Stimulated activated CD8-positive, alpha-beta memory T cell treated with anti-CD3 and anti-CD28 coated beads, Interleukin-7, amount 100 ng/mL, for 24 hours (primary cell): Measurements from ENCODE around the gene NTRK1.

Experiments
- DNase-seq: peaks from one replicate; pipeline ENCODE4 v3.0.0-alpha.2; 2020; ENCODE audit warnings: low read depth

NTRK1 gene

GRCh38 chr1:156838972-156839371 lies 21.7 kb upstream of the NTRK1 start:
- no peak for DNase-seq

DNA sequence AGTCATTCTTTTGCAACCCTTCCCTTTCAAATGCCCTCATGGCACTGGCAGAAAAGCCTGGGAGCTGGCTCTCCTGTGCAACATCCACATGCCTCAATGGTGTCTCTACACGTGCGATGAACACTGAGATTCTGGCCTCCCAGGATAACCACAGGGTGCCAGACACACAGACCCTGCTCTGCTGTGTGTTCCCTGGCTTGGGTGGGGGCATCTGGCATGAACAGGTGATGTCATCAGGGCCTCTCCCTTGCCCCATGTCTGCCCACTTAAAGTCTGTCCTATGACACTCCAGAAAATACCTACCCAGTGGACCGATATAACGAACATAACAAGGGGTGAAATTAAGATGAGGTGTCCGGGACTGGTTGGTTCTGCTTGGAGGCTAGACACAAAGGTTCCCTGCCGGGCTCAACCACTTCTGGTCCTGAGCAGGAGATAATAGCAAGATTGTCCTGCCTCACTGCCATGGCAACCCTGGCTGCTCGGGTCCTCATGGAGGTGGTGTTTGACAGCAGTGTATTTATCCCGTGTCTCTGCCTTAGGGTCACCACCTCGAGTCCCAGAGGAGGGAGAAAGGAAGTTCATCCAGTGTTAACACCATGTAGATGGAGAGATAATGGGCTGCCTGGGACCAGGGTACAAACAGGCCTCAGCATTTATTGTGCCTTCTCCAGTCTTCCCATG lies 21.1 kb upstream of the NTRK1 start:
- no peak for DNase-seq

DNA sequence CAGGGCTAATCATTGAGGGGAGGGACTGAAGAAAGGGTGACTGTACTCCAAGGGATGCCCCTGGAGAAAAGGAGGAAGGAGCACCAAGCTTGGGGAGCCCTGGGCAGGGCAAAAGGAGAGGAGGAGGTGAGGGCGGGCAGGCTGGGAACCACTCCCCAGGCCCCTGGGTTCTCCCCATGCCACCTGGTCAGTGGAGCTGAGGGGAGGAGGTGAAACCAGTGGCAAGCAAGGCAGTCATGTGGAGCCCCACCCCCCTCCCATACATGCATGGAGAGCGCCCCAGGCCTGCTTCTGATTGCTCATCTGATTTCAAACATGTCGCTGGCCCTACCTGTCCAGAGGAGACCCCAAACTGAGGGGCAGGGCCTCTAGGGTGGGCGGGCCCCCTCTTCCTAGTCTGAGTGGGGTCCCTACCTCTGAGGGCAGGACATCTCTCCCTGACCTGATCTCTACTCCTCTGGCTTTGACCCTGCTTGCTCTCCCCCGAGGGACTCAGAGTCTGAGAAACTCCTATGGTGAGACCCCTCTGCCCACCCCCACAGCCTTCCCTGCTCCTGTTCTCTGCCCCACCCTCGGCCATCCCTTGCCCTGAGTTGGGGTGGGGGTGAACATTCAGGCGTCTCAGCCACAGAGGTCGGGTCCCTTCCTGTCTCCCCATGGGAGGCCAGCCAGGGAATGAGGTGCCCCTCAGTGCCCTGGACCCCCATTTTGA lies 20.3 kb upstream of the NTRK1 start:
- no peak for DNase-seq

DNA sequence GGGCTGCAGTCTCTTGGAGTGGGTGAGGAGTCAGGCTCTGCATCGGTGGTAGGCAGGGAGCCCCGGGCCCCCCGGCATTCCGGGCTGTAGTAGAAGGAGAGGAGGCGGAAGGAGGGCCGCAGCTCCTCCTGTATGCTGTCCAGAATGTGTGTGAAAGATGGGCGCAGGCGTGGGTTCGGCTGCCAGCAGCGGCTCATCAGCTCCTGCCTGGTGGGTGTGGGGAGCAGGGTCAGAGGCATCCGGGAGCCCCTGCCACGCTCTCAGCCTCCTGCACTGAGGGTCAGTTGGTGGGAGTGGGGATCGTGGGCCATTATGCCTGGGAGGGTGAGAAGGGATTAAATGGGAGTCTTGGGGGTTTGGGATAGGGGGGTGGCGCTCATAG lies 19.8 kb upstream of the NTRK1 start:
- no peak for DNase-seq

DNA sequence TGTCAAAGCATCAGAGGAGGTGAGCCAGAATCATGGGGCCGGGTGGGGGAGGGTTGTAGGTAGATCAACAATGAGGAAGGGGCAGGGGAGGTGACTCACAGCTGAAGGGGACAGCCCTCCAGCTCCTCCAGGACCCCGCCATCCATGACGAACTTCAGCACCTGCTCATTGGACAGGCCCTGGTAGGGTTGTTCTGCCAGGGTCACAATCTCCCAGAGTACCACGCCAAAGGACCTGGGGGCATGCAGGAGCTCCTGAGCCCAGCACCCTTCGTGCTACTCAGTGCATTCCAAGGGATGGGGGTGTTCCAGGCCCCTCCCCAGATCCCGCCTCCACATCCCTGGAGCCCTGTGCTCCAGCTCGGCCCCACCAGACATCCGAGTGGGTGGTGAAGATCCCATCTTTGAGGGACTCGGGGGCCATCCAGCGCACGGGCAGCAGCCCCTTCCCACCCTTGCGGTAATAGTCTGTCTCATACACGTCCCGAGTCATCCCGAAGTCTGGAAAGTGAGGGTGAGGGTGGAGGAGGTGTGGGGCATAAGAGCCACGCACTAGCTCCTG lies 19.3 kb upstream of the NTRK1 start:
- DNase-seq = no peak

DNA sequence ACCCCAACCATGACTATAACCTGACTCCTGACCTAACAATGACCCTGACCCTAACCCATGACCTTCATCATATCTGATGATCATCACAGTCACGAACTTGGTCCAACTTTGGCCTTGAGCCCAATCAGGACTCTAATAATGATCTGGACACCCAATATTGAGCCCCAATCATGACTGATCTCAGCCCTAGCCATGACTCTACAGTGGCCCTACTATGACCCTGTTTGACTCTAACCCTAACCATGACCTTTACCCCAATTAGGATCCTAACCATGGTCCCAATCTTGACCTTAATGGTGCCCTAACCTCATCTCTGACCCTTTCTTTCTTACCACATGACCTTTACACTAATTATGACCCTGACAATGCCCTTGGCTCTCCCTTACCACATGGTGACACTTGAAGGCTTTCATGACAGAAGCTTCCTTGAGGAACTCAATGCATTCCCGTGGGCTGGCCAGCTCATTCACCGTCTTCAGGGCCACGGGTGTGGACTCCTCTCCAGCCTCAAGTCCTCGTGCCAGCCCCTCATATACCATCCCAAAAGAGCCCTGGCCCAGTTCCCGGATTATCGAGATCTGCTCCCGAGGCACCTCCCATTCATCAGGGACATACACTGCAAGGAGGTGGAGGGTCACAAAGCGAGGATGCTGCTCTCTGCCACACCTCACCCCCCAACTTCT lies 17.9 kb upstream of the NTRK1 start:
- no peak for DNase-seq

GRCh38 chr1:156844102-156844501 lies 16.6 kb upstream of the NTRK1 start:
- no peak for DNase-seq

- no peak for DNase-seq
These were observed 16.0 kb upstream of the NTRK1 start for GRCh38 chr1:156844638-156845037.

DNA sequence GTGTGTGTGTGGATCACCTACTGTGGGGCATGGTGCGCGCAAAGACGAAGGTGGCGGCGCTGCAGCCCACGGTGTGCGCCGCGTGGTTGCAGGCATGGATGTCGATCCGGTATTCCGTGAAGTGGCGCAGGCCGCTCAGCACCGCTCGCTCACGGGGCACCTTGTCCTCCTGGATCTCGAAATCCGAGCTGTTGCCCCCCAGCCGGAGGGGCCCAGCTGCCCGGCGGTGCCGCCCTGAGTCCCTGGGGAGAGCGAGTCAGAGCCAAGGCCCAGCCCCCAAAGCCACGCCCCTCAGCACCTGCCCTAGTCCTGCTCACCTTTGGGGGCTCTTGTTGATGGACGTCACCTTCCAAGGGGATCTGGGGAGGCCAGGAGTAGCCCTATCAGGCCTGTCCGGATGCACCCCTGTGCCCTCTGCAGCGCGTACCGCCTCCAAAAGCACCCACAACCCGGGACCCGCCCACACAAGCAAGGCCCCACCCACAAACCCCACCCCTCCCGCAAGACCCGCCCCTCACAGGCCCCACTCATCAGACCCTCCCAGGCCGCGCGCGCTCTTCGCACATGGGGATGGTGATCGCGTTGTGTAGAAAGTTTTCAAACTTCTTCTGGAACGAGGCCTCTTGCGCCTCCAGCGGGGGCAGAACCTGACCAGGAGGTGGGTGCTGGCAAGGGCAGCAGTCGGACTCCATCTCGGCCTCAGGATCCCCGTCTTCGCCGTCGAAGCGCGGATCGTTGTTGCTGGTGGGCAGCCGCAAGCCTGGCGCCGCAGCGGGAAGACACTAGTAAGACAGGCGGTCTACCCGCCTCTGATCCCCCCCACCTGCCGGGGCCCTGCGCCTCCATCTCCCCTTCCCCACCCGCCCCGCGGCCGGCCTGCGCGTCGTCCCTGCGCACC lies 15.4 kb upstream of the NTRK1 start:
- no peak for DNase-seq

DNA sequence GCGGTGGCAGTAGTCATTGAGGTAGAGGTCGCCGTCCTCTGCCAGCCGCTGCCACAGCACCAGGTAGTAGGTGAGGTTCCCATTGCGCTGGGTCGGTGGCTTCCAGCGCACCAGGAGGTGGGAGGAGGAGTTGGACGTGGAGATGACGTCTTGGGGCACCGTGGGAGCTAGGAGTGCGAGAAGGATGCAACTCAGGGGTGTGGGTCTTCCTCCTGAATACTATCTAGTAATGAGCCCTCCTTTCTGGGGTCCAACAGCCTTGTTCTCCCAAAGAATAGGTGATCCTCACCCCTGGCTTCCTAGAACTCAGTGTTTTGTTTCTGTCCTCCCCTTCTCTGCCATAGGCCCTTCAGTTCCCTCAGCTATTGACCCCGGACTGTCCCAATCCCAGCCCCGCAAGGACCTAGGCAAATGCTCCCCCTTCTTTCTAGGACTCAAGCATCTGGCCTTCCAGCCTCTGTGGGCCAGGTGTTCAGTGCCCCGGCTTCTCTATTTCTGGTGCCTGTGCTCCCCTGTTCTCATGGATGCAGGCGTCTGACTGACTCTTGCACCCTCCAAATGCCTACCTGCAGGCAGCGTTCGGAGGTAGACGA lies 14.6 kb upstream of the NTRK1 start:
- DNase-seq = no peak

DNA sequence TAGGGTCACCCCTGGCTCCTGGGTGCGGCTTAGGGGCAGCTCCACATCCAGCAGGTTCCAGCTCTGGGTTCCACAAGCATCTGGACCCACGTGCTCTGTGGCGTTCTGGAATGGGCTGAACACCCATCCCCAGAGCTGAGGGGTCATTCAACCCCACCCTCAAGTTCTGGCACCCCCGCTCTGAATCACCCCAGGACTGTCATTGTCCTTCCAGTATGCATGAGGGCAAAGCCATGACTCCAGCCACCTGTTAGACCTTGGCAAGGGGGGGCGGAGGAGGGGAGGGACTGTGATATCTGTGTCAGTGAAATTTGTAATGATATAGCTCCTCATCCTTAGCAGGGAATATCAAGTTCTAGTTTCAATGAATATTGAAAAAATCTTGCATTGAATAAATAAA lies 14.0 kb upstream of the NTRK1 start:
- no peak for DNase-seq

- DNase-seq = no peak
These were observed 12.8 kb upstream of the NTRK1 start for GRCh38 chr1:156847591-156848460.

GRCh38 chr1:156848461-156849150 lies 12.1 kb upstream of the NTRK1 start:
- DNase-seq = peak; percentile 47

DNA sequence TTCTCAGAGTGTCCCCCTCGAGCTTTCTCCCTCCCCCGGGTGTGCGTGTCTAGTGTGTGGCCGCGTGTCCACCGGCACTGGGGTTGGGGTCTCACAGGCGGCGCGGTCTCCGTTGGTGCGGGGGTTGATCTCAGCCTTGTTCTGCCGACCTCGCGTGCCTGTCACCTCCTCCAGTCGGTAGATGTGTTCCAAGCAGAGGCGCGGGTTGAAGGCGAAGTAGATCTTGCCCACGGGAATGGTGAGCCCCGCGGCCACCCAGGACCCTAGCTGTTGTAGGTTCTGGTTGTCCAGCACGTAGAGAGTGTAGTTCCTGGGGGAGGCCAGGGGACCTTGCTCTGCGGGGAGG lies 11.5 kb upstream of the NTRK1 start:
- DNase-seq = no peak

DNA sequence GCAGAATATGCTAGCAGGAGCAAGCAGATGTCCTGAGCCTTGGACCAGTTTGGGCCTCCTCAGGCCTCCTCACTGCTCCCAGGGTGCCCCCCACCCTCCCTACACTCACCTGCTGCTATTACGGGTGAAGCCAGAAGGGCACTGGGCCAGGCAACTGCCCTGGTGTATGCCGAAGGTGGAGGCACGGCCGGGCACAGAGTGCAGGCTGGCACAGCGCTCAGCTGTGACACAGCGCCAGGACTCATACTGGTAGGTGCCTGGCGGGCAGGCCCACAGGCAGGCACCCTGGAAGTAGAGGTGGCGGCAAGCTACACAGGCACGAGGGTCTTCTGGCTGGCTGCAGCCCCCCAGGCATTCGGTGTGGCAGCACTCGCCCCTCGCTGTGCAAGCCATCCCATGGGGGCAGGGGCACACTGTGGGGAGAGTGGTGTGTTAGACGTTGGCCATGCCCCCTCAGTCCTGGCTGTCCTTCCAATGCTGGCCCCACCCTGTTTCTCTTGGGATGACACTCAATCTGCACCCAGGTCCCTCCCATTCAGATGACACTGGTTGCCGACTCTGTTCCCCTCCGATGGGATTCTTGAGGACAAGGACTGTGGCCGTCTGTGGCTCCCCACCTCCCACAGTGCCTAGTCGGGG lies 8.8 kb upstream of the NTRK1 start:
- no peak for DNase-seq

- no peak for DNase-seq
These were observed 8.2 kb upstream of the NTRK1 start for GRCh38 chr1:156852418-156852874.

- DNase-seq = no peak
These were observed 6.9 kb upstream of the NTRK1 start for GRCh38 chr1:156853761-156854160.

DNA sequence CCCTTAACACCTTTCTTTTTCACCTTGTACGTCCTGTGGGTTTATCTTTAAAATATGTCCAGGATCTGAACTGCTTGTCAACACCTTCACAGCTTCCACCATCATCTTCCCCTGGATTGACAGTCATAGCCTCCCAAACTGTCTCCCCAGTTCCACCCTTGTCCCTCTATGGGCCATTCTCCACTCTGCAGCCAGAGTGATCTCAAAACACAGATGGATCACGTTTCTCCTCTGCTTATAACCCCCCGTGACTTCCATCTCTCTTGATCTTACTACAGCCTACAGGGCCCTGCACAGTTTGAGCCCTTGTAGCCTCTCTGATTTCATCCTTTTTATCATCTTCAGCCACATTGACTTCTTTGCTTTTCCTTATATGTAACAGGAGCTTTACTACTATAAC lies 6.0 kb upstream of the NTRK1 start:
- no peak for DNase-seq

GRCh38 chr1:156856282-156856785 lies 4.3 kb upstream of the NTRK1 start:
- no peak for DNase-seq
